ENCODE results near the gene NXPE4. TPM values are rescaled to one million over a fixed set of nuclear protein-coding genes. Genes with fewer than 3 reads are reported as not detected.

Gene NXPE4
- total RNA-seq, 6 experiments from 2014 or later = not detected

DNA sequence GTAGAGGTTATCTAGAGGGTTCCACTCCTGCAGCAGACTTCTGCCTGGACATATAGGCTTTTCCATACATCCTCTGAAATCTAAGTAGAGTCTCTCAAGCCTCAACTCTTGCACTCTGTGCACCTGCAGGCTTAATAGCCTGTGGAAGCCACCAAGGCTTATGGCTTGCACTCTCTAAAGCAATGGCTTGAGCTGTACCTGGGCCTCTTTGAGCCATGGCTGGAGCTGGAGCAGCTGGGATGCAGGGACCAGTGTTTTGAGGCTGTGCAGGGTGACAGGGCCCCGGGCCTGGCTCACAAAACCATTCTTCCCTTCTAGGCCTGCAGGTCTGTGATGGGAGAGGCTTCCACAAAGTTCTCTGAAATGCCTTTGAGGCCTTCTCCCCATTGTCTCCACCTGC lies 2.9 kb upstream of the NXPE4 start:
- TF ChIP-seq, protein P1, sequence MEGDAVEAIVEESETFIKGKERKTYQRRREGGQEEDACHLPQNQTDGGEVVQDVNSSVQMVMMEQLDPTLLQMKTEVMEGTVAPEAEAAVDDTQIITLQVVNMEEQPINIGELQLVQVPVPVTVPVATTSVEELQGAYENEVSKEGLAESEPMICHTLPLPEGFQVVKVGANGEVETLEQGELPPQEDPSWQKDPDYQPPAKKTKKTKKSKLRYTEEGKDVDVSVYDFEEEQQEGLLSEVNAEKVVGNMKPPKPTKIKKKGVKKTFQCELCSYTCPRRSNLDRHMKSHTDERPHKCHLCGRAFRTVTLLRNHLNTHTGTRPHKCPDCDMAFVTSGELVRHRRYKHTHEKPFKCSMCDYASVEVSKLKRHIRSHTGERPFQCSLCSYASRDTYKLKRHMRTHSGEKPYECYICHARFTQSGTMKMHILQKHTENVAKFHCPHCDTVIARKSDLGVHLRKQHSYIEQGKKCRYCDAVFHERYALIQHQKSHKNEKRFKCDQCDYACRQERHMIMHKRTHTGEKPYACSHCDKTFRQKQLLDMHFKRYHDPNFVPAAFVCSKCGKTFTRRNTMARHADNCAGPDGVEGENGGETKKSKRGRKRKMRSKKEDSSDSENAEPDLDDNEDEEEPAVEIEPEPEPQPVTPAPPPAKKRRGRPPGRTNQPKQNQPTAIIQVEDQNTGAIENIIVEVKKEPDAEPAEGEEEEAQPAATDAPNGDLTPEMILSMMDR (IDR thresholded peaks at IDR 0.05) = no peak
- H3K4me3 Mint-ChIP-seq = no peak overlapping the region
- H3K9me3 Mint-ChIP-seq = no peaks in the 10 kb centered on the region; the same call in 1 of the 2 replicates
- H3K4me1 Mint-ChIP-seq (ENCODE audit: low read depth) = no peaks in the 10 kb centered on the region
- H3K27ac Mint-ChIP-seq = no peak overlapping the region
- no peaks in the 10 kb centered on the region for H3K36me3 Mint-ChIP-seq (ENCODE audit: low read depth)
- no peak for DNase-seq
- no peaks in the 10 kb centered on the region for H3K27me3 Mint-ChIP-seq (ENCODE audit: insufficient read depth)

DNA sequence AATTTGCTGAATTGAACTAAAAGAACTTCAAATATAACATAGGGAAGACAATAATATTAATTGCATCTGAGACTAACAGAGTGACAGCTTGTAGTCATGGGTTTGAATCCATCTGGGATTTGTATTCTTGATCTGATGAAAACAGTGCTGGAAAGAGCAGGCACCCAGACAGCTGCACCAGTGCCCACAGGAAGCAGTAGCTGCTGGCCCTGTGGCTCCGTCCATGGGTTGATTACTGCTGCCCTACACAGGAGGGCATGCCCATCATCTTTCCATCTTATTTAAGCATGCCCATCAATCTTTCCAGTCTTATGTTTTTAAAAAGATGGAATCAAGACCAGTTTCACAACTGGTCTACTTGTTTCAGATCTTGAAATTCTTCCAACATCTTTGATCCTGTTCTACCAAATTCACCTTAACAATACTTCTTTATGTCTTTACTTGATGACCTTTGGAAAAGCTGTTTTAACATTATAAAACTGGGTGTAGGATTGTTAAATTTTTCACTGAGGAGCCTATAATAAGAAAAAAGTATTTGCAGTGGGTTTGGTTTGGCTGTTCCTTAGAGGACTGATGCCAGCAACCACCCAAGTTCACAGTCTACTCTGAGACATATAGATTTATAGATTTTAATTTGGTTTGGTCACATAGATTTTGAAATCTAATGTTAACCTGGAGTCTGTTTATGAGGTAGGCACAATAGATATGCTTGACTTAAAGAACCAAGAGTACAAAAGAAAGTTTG lies 761 bp upstream of the NXPE4 start:
- no peak overlapping the region for H3K4me3 Mint-ChIP-seq
- no peaks in the 10 kb centered on the region for H3K4me1 Mint-ChIP-seq (ENCODE audit: low read depth)
- H3K27me3 Mint-ChIP-seq (ENCODE audit: insufficient read depth) = no peaks in the 10 kb centered on the region
- TF ChIP-seq, protein P1 (IDR thresholded peaks at IDR 0.05) = no peak
- no peak overlapping the region for H3K27ac Mint-ChIP-seq
- no peak for DNase-seq
- no peaks in the 10 kb centered on the region for H3K36me3 Mint-ChIP-seq (ENCODE audit: low read depth)
- no peaks in the 10 kb centered on the region; the same call in 1 of the 2 replicates for H3K9me3 Mint-ChIP-seq

DNA sequence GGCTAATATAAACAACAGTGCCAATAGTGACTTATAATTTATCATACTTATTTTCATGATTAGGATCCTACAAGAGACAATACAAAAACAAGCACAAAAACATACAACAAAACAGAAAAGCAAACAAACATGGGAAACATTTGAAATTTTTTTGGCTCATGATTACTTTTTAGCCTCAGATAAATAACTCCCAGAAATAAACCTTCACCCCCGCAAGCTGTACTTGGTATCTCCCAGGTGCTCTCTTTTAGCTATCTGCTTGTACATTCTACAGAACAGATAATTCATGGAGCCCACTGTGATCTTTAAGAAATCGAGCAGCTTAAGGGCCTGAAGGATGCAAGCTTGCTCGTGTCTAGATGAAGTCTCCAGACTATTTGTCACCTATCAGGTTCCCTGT lies 883 bp downstream of the NXPE4 start:
- Mint-ChIP-seq H3K36me3 (ENCODE audit: low read depth) (no peaks in the 10 kb centered on the region), H3K9me3 (no peaks in the 10 kb centered on the region; the same call in 1 of the 2 replicates), H3K4me3 (no peak overlapping the region), H3K27me3 (ENCODE audit: insufficient read depth) (no peaks in the 10 kb centered on the region), H3K4me1 (ENCODE audit: low read depth) (no peaks in the 10 kb centered on the region), H3K27ac (no peak overlapping the region)
- no peak for DNase-seq
- TF ChIP-seq, protein P1 (IDR thresholded peaks at IDR 0.05) = no peak

DNA sequence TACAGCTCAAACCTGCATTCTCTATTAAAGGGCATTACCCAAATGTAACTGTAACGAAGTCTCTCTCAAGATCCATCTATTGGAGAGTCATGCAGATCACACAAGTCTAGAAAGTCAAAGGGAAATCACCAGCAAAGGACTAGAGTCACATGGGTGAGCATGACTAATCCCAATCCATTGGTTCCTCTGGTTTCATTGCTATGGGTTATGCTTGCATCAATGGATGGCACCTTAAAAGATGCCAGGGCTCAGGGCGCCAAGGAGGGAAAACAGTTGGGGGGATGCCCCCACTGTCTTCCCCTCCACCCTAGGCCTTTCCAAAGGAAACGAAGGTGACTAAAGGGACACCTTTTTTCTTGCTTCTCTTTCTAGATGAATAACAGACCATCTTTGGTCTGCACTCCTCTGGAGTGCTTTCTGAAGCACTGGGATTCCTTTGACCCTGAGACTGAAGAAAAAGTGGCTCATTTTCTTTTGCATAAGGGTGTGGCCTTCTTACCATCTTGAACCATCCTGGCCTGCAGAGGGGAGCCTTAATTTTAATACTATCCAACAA lies 8.1 kb downstream of the NXPE4 start:
- H3K27me3 Mint-ChIP-seq (ENCODE audit: insufficient read depth) = no peaks in the 10 kb centered on the region
- TF ChIP-seq, protein P1 (IDR thresholded peaks at IDR 0.05) = no peak
- no peaks in the 10 kb centered on the region for H3K36me3 Mint-ChIP-seq (ENCODE audit: low read depth)
- no peak overlapping the region for H3K27ac Mint-ChIP-seq
- H3K4me1 Mint-ChIP-seq (ENCODE audit: low read depth) = no peaks in the 10 kb centered on the region
- H3K9me3 Mint-ChIP-seq = peaks cover 23% of the 10 kb centered on the region
- DNase-seq = no peak
- H3K4me3 Mint-ChIP-seq = no peak overlapping the region

DNA sequence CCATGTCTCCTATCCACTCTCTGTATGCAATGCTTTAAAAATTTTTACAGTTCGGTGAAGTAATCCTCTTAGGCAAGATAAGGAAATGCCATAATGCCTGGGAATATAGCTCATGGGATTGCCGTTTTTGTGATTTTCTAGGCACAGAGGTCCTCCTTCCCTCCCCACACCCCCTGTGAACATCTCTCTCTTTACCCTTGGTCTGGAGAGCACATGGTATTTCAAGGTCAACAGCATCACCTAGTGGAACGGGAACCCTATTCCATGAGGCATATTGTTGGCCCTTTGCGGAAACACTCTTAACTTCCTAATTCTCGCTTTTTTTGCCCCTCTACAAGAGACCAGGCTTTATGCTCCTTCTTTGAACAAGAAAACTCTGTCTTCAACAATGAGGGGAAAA lies 8.8 kb downstream of the NXPE4 start:
- TF ChIP-seq, protein P1 (IDR thresholded peaks at IDR 0.05) = no peak
- Mint-ChIP-seq H3K36me3 (ENCODE audit: low read depth) (no peaks in the 10 kb centered on the region), H3K4me1 (ENCODE audit: low read depth) (no peaks in the 10 kb centered on the region), H3K9me3 (peaks cover 23% of the 10 kb centered on the region), H3K27ac (no peak overlapping the region), H3K4me3 (no peak overlapping the region), H3K27me3 (ENCODE audit: insufficient read depth) (no peaks in the 10 kb centered on the region)
- no peak for DNase-seq

All from HFFc6 (cell line).